ENCODE results near the gene SERPINA1. TPM values are rescaled to one million over a fixed set of nuclear protein-coding genes. Genes with fewer than 3 reads are reported as not detected.

SERPINA1 gene
- total and polyA plus RNA-seq, 2 of the 13 experiments (the other 11 are each of a cell fraction or from before 2014, with no cell fraction given) = 3,266 to 11,015 TPM

DNA sequence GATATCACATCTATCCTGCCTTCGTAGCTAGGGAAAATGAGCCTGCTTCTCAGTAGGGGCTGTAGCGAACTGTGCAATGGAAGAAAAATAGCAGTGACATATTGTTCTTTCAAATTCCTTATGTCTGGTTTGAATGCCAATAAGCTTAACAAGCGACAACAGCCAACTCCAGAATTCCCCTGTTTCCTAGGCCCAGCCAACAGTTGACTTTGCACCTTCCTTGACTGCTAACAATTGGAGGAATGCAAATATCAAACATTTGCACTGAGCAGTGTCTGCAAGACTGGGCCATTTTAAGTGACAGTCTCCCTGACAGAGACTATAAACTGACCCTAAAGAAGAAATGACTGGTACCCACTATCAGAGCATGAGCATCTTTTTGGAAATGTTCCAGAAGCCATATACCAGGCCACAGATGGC is 12.0 kb upstream of the SERPINA1 start (continued):
- TF ChIP-seq ATF7-NPFF (CRISPR knock-in tag; IDR thresholded peaks at IDR 0.05; ENCODE audit: low read depth) = no peak
- TF ChIP-seq FOSL1 (CRISPR knock-in tag; IDR thresholded peaks at IDR 0.05; ENCODE audit: borderline replicate concordance) = no peak
- peak; percentile 12; the same call in 1 of the 2 replicates for TF ChIP-seq ZMYM4 (CRISPR knock-in tag; IDR thresholded peaks at IDR 0.05)
- TF ChIP-seq SKI (IDR thresholded peaks at IDR 0.05; ENCODE audit: partially characterized antibody) = peak; percentile 77
- TF ChIP-seq DMAP1 (CRISPR knock-in tag; IDR thresholded peaks at IDR 0.05) = no peak
- TF ChIP-seq REL (CRISPR knock-in tag; conservative IDR thresholded peaks at IDR 0.05) = no peak
- TF ChIP-seq NFKBIZ (CRISPR knock-in tag; IDR thresholded peaks at IDR 0.05) = 0 out of 2 replicates have a peak, but pooled peaks have one; percentile 42
- no peak for TF ChIP-seq MEIS2 (CRISPR knock-in tag; IDR thresholded peaks at IDR 0.05)
- peak; percentile 67 for TF ChIP-seq HDAC2 (CRISPR knock-in tag; IDR thresholded peaks at IDR 0.05)
- TF ChIP-seq THAP9 (CRISPR knock-in tag; IDR thresholded peaks at IDR 0.05; ENCODE audit: borderline replicate concordance) = no peak
- no peak for TF ChIP-seq U2AF2 (IDR thresholded peaks at IDR 0.05; ENCODE audit: low read depth, low read length)
- TF ChIP-seq ZNF678 (CRISPR knock-in tag; IDR thresholded peaks at IDR 0.05) = no peak
- TF ChIP-seq, protein P1, sequence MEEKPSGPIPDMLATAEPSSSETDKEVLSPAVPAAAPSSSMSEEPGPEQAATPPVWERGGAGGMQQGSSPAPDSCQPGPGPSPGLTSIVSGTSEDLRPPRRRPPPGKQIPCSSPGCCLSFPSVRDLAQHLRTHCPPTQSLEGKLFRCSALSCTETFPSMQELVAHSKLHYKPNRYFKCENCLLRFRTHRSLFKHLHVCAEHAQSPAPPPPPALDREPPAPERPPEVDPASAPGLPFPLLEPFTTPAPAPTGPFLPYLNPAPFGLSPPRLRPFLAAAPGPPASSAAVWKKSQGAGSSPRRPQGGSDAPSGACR (CRISPR knock-in tag; IDR thresholded peaks at IDR 0.05) = no peak
- TF ChIP-seq ZNF34 (CRISPR knock-in tag; IDR thresholded peaks at IDR 0.05; ENCODE audit: borderline replicate concordance) = no peak
- no peak for TF ChIP-seq PHF5A (CRISPR knock-in tag; IDR thresholded peaks at IDR 0.05; ENCODE audit: low read depth, unreplicated experiment)
- TF ChIP-seq BRCA1 (CRISPR knock-in tag; IDR thresholded peaks at IDR 0.05) = no peak
- TF ChIP-seq MXD4 (CRISPR knock-in tag; IDR thresholded peaks at IDR 0.05) = 0 out of 2 replicates have a peak, but pooled peaks have one; percentile 22
- TF ChIP-seq, protein P2, sequence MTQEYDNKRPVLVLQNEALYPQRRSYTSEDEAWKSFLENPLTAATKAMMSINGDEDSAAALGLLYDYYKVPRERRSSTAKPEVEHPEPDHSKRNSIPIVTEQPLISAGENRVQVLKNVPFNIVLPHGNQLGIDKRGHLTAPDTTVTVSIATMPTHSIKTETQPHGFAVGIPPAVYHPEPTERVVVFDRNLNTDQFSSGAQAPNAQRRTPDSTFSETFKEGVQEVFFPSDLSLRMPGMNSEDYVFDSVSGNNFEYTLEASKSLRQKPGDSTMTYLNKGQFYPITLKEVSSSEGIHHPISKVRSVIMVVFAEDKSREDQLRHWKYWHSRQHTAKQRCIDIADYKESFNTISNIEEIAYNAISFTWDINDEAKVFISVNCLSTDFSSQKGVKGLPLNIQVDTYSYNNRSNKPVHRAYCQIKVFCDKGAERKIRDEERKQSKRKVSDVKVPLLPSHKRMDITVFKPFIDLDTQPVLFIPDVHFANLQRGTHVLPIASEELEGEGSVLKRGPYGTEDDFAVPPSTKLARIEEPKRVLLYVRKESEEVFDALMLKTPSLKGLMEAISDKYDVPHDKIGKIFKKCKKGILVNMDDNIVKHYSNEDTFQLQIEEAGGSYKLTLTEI (CRISPR knock-in tag; conservative IDR thresholded peaks at IDR 0.05) = no peak
- TF ChIP-seq, protein P3, sequence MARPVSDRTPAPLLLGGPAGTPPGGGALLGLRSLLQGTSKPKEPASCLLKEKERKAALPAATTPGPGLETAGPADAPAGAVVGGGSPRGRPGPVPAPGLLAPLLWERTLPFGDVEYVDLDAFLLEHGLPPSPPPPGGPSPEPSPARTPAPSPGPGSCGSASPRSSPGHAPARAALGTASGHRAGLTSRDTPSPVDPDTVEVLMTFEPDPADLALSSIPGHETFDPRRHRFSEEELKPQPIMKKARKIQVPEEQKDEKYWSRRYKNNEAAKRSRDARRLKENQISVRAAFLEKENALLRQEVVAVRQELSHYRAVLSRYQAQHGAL (CRISPR knock-in tag; IDR thresholded peaks at IDR 0.05; ENCODE audit: not compliant biosample characterization) = no peak
- TF ChIP-seq IRF2 (CRISPR knock-in tag; IDR thresholded peaks at IDR 0.05) = peak; percentile 61; the same call in 1 of the 2 replicates
- TF ChIP-seq NR2F2 (IDR thresholded peaks at IDR 0.05; ENCODE audit: borderline replicate concordance, low read depth) = 0 out of 2 replicates have a peak, but pooled peaks have one; percentile 20
- TF ChIP-seq RAD51 (IDR thresholded peaks at IDR 0.05; ENCODE audit: borderline replicate concordance) = no peak
- TF ChIP-seq ZNF652 (CRISPR knock-in tag; IDR thresholded peaks at IDR 0.05; ENCODE audit: borderline replicate concordance, low read depth) = no peak
